NAMALWA (cell line): ENCODE measurements around the gene ITSN2.

Experiments
- DNase-seq: peaks from one replicate; pipeline ENCODE4 v3.0.0-alpha.2; 2015; ENCODE audit warnings: low spot score

The ITSN2 gene

DNA sequence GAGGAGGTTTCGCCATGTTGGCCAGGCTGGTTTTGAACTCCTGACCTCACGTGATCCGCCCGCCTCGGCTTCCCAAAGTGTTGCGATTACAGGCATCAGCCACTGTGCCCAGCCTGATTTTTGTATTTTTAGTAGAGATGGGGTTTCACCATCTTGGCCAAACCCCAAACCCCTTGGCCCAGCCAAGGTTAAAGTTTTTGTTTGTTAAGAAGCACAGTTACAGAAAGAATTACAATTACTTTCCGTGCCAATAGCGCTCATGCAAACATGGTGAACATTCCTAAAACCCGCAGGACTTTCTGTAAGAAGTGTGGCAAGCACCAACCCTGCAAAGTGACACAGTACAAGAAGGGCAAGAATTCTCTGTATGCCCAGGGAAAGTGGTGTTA, 26.1 kb downstream of the ITSN2 start:
- no peak for DNase-seq

DNA sequence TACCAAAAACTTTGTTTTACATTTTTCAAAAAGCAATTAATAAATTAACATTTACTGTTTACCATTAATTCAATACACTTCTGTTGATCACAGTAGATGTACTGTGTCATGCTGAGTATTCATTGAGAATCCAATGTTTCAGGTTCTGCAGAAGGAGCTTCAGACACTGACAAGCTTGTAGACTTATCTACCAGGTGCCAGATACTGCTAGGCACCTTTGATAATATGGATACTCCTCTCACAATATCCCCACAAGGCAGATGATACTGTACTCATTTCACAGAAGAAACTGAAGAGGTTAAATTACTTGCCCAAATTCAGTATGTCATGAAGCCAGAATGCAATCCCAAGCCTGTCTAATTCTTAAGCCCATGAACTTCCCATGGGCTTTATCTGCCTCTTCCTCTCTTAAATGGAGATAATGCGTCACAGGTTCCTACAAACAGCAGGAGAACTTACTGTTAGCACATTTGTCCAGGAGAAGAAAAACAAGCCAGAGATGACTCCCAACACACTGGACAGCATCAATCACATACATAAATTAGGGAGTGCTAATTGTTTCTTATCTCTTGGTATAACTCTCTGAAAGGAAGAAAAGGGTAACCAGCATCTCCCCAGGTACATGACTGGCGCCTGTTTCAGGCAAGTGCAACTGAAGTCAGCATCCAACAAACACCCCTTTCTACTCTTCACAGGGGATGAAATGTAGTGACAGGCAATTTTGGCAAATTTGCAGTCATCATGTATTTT, 27.4 kb downstream of the ITSN2 start:
- DNase-seq: no peak

DNA sequence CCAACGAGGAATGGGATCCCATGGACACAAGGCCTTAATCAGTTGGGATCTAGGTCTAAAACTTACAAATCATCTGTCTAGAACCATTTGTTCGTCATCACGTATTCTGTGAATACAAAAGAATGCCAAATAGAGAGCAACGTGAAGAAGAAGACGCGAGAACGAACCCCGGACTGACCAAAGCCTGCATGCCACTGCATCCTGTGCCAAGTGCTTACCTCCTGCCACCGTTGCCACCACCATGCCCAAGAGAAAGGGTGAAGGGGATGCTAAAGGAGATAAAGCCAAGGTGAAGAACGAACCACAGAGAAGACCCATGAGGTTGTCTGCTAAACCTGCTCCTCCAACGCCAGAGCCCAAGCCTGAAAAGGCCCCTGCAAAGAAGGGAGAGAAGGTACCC, 30.2 kb downstream of the ITSN2 start:
- no peak for DNase-seq

- peak; percentile 57 for DNase-seq
These were observed 30.6 kb downstream of the ITSN2 start for GRCh38 chr2:24329700-24330099.

- no peak for DNase-seq
These were observed 32.3 kb downstream of the ITSN2 start for GRCh38 chr2:24328010-24328409.

DNA sequence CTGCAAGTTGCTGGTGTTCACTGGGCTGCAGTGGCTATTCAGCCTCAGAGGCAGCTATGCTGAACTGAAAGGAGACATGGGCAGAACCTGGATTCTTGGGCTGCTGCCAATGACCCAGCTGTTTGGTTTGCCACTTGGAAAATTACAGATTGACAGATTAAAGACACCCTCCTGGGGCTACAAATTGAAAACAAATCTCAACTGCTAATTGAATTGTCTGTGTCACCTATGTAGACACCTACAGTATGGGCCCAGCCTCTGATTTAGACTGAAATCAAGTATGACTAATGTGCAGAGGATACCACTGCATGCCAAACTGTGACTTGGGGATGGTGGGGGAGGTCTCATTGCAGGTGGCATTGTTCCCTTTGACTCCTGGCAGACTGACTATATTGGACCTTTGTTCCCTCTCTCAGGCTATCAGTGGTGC, 42.8 kb downstream of the ITSN2 start:
- no peak for DNase-seq

DNA sequence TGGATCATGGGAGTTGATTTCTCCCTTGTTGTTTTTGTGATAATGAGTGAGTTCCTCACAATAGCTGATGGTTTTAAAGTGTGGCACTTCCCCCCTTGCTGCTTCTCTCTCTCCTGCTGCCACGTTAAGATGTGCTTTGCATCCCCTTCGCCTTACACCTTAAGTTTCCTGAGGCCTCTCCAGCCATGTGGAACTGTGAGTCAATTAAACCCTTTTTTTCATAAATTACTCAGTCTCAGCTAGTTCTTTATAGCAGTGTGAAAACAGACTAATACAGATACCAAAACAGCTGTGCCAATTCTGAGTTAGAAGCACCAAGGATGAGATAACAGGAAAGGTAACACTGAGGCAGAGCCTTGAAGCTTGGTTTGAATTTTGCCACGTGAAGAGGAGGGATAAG, 44.7 kb downstream of the ITSN2 start:
- peak; percentile 31 for DNase-seq

GRCh38 chr2:24313744-24314632, 46.3 kb downstream of the ITSN2 start:
- DNase-seq: no peak

GRCh38 chr2:24307961-24308360, 52.4 kb downstream of the ITSN2 start:
- DNase-seq: no peak

DNA sequence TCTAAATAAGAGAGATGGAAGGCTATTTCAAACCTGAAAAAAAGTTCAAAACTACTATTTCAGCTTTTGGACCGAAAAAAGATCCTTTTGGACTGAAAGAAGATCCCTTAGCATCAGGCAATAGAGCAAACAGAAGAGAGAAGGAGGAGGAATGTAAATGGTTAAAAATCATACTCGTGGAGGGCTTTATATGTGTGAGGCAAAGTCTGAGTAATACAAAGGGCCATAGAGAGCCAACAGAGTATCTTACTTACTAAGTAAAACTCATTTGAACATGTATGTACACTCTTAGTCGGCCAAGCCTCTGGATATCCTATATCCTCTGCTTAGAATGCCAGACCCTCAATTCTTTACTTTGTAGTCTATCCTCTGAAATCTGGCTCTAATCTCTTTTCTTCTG, 55.7 kb downstream of the ITSN2 start:
- DNase-seq: no peak

- DNase-seq: no peak
These were observed 56.2 kb downstream of the ITSN2 start for GRCh38 chr2:24304098-24304497.

GRCh38 chr2:24301599-24301998, 58.7 kb downstream of the ITSN2 start:
- DNase-seq: no peak

DNA sequence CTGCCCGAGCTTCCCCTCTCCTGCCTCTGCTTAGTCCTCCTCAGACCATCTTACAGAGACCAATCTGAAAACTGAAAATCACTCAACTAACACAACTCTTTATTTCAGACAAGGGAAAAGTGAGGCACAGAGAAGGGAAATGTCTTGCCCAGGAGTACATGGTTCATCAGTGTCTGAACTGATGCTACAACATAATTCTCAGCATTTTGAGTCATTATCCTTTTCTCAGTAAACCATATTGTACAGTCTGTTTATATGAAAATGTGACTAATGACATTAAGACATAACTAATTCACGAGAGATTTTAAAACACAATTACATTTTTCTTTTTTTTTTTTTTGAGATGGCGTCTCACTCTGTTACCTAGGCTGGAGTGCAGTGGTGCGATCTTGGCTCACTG, 62.7 kb downstream of the ITSN2 start:
- DNase-seq: no peak

DNA sequence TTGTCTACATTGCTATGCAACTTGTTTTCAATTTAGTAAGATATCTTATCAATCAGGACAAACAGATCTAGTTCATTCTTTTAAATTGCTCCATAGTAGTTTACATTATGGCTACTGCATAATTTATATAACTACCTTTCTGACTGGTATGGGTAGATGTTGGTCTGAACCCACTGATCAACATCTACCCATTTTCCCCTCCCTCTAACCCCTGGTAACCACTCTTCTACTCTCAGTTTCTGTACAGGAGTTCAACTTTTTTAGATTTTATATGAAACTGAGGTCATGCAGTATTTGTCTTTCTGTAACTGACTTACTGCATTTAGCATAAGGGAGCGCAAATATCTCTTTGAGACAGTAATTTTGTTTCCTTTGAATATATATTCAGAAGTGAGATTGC, 73.2 kb downstream of the ITSN2 start:
- no peak for DNase-seq

DNA sequence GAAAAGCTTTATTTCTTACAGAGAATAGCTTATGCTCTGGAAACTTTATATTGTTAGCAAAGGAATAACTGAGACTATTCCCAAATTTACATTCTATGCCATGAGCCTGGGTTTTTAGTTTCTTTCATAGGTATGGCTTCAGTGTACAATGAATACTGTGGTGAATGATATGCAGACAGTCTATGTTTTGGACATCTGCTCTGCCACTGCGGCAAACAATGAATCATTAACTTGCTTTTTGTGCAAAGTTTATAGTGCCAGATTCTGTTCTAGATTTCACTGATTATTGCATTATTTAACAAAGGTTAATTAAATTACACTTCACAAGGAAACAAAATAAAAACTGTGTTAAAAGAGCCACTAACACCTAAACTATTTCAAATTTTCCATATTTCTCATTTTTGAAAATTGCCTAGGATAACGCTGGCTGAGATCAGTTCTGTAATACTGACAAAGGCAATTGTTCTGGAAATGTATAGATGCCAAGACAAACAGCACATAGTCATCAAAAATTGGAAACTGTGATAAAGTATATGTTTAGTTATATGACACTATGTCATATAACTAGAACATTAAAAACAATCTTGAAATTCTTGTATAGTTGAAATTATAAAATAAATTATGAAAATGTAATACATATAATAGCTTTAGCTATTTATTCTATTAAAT, 74.7 kb downstream of the ITSN2 start:
- no peak for DNase-seq

DNA sequence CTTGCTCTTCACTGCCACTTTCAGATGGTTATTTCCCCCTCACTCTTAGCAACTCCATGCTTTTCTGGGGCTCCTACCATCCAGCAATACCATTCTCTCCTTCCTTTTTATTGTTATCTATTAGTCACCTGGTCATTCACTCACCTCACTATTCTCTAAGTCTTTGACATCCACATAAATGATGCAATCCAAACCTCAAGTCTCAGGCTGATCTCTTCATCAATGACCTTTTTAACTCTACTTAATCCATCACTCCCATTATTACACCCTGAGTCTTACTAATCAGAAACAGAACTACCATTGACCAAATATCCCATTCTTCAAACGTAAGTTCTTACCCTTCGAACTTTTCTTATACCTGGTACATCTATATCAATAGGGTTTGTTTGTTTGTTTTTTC, 79.7 kb downstream of the ITSN2 start:
- no peak for DNase-seq

- no peak for DNase-seq
These were observed 80.2 kb downstream of the ITSN2 start for GRCh38 chr2:24280161-24280560.

- DNase-seq: no peak
These were observed 83.9 kb downstream of the ITSN2 start for GRCh38 chr2:24276349-24276899.

DNA sequence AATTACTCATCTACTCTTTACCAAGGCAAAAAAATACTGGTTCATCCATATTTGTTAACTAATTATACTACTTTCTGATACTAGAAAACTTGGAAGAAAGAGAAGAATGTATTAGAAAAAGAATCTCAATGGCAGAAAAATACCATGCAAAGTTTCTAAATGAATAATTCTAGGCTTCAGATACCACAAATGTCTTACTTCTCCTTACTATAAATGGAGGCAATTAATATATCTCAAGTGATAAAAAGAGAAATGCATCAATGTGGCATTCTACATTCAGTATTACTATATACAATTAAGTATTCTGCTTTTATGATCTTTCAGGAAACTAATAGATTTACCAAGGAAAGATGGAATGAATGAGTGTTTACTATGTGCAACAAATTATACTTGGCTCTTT, 85.5 kb downstream of the ITSN2 start:
- DNase-seq: no peak

GRCh38 chr2:24273598-24273997, 86.7 kb downstream of the ITSN2 start:
- no peak for DNase-seq

DNA sequence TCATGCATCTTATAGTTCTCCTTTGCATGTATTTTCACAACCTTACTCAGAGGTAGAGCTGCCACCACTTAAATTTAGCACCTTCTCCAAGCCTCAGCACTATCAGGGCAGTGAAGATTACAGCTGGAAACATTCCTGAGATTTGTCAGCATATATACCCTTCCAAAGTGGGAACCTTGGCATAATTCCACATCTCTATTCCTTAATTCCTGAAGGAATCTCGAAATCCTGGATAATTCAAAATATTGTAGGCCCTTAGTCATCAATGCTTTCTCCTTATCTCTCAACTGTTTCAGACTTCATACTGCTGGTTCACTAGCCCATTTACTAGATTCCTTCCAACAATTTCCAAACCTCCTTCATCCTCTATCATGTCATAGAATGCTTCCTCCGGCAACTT, 87.4 kb downstream of the ITSN2 start:
- DNase-seq: no peak

DNA sequence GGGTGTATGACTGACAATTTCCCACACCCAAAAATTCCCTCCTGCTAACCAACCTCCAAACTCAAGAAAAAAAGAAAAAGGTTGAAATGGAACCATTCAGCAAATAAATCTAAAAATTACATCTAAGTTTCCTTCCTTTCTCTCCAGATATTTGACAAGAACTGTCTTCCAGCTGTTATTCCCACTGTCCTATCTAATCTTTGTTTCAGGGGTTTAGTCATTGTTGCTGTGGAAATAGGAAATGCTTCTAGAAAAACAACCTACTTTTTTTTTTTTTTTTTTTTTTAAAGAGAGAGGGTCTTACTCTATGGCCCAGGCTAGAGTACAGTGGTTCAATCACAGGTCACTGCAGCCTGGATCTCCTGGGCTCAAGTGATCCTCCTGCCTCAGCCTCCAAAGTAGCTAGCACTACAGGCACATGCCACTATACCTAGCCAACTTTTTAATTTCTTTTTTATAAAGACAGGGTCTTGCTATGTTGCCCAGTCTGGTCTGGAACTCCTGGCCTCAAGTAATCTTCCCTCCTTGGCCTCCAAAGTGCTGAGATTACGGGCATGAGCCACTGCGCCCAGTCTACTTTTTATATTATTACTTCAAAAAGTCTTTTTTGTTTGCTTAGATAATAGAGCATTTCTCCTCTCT, 88.1 kb downstream of the ITSN2 start:
- no peak for DNase-seq
